SU-DHL-6 (cell line): ENCODE results near the gene ZNF592.

Source experiments
- EZH2phosphoT487 ChIP-seq: fragments of 200-600 bp; sonication (generic), shearing (Covaris generic); conservative IDR thresholded peaks from 2 replicates; pipeline ENCODE4 v1.6.1; 2018; ENCODE audit warnings: mild to moderate bottlenecking, antibody characterized with exemption, low read length, moderate library complexity, mixed read lengths
- TF ChIP-seq, protein P1 (sequence below): fragments of 200-600 bp; sonication (generic); IDR thresholded peaks from one replicate; pipeline ENCODE4 v1.5.1; 2017; ENCODE audit warnings: antibody characterized with exemption, mild to moderate bottlenecking, low read length, moderate library complexity; ENCODE audit not compliant: insufficient read depth, poor library complexity, severe bottlenecking

DNA sequence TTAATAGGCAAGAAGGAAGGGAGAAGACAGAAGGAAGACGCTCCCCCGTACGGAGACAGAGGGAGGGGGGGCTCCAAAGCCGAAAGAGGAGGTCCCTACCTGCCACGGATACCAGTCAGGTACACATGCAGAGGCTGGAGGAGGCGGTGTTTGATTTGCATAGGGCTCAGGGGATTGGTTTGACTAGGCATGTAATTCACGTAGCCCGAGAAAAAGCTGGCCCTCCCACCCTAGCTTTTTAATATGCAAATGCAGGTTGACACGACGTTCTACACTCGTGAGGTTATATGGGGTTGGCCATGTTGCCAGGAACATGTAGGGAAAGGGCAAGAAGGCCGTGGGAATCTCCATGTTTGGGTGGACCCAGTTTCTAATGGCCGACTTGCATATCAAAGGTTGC is 29.8 kb downstream of the ZNF592 start:
- TF ChIP-seq, protein P1, sequence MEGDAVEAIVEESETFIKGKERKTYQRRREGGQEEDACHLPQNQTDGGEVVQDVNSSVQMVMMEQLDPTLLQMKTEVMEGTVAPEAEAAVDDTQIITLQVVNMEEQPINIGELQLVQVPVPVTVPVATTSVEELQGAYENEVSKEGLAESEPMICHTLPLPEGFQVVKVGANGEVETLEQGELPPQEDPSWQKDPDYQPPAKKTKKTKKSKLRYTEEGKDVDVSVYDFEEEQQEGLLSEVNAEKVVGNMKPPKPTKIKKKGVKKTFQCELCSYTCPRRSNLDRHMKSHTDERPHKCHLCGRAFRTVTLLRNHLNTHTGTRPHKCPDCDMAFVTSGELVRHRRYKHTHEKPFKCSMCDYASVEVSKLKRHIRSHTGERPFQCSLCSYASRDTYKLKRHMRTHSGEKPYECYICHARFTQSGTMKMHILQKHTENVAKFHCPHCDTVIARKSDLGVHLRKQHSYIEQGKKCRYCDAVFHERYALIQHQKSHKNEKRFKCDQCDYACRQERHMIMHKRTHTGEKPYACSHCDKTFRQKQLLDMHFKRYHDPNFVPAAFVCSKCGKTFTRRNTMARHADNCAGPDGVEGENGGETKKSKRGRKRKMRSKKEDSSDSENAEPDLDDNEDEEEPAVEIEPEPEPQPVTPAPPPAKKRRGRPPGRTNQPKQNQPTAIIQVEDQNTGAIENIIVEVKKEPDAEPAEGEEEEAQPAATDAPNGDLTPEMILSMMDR: no peak
- no peak for TF ChIP-seq EZH2phosphoT487
